Sigmoid colon (tissue), 4 donors: ENCODE measurements around the gene MBD4.

Source experiments
- CTCF ChIP-seq, 4 experiments: fragments of 450-650 bp in 3 of 4; fragments of 200-600 bp in 1 of 4; IDR thresholded peaks; one replicate each; pipeline ENCODE4 v1.5.1; 2016 to 2019; ENCODE audit warnings: antibody characterized with exemption in 4 of 4, mild to moderate bottlenecking in 3 of 4, moderate library complexity in 2 of 4
- EP300 ChIP-seq, 4 donors: sonication (generic); formaldehyde crosslinking; IDR thresholded peaks; one replicate each; pipeline ENCODE4 v1.6.1; 2017; ENCODE audit warnings: antibody characterized with exemption in 4 of 4
- POLR2A ChIP-seq, 2 donors: fragments of 450-650 bp; IDR thresholded peaks; one replicate each; pipeline ENCODE4 v1.6.1; 2016; ENCODE audit warnings: antibody characterized with exemption in 2 of 2, mild to moderate bottlenecking in 2 of 2, moderate library complexity in 2 of 2

GRCh38 chr3:129415830-129416229 lies 23.9 kb downstream of the MBD4 start:
- no peak for TF ChIP-seq CTCF (IDR thresholded peaks at IDR 0.05)
- no peak for TF ChIP-seq POLR2A (IDR thresholded peaks at IDR 0.05)
- TF ChIP-seq EP300 (IDR thresholded peaks at IDR 0.05), result no peak
